Hepatocyte (in vitro differentiated cells): ENCODE measurements around the gene IRF1.

Experiments
- CTCF ChIP-seq: fragments of 200-600 bp; sonication (generic); IDR thresholded peaks from 2 replicates; pipeline ENCODE4 v1.5.1; 2016; ENCODE audit warnings: antibody characterized with exemption, mild to moderate bottlenecking; ENCODE audit not compliant: poor library complexity
- EZH2 ChIP-seq: fragments of 200-600 bp; sonication (generic); IDR thresholded peaks from 2 replicates; pipeline ENCODE4 v1.6.1; 2016; ENCODE audit warnings: antibody characterized with exemption, mild to moderate bottlenecking, borderline replicate concordance
- EZH2phosphoT487 ChIP-seq: fragments of 200-600 bp; sonication (generic); IDR thresholded peaks from one replicate; pipeline ENCODE4 v1.6.1; 2018; ENCODE audit warnings: antibody characterized with exemption, mild to moderate bottlenecking, low read depth, moderate library complexity; ENCODE audit not compliant: unreplicated experiment, severe bottlenecking

DNA sequence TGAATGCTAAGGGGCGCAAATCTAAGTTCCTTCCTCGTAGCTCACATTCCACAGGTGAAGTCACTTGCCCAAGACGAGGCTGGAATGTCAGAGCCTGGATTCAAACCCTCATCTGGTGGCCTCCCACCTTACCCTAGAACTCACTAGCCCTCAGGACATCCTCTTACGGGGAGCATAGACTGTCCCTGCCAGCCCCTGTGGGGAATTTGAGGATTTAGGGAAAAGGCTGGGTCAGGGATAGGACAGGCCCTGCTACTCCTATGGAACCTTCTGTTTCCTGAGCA lies 45.0 kb downstream of the IRF1 start:
- TF ChIP-seq CTCF (no peak), EZH2 (no peak), EZH2phosphoT487 (no peak)
